Type B pancreatic cell (in vitro differentiated cells): ENCODE measurements around the gene NUP133. TPM values are rescaled to one million over a fixed set of nuclear protein-coding genes. Genes with fewer than 3 reads are reported as not detected.

Experiments
- DNase-seq: peaks from one replicate; pipeline ENCODE4 v3.0.0; 2021; ENCODE audit warnings: mixed read lengths; ENCODE audit not compliant: unreplicated experiment; ENCODE audit errors: extremely low spot score
- H3K27ac Mint-ChIP-seq: 2 replicates; pipeline ENCODE4 v1.8.0; 2021; ENCODE audit warnings: mild to moderate bottlenecking, mixed read lengths
- H3K27me3 Mint-ChIP-seq: 2 replicates; pipeline ENCODE4 v1.8.0; 2021; ENCODE audit warnings: mixed read lengths
- H3K36me3 Mint-ChIP-seq: 2 replicates; pipeline ENCODE4 v1.8.0; 2021; ENCODE audit warnings: mixed read lengths
- H3K4me1 Mint-ChIP-seq: one replicate; pipeline ENCODE4 v1.8.0; 2021; ENCODE audit warnings: mixed read lengths; ENCODE audit not compliant: unreplicated experiment
- H3K4me3 Mint-ChIP-seq: 2 replicates; pipeline ENCODE4 v1.8.0; 2021; ENCODE audit warnings: mild to moderate bottlenecking, mixed read lengths
- H3K9me3 Mint-ChIP-seq: 2 replicates; pipeline ENCODE4 v1.8.0; 2021; ENCODE audit warnings: mixed read lengths
- total RNA-seq: library from RNA; stranded (reverse); gene quantifications from 2 replicates; pipeline ENCODE4 v1.2.1, GENCODE V29; 2021; ENCODE audit warnings: low replicate concordance
- TF ChIP-seq, protein P1 (sequence below): fragments of 200-600 bp; sonication (generic); conservative IDR thresholded peaks from 2 replicates; pipeline ENCODE4 v1.5.0; 2021; ENCODE audit warnings: antibody characterized with exemption, mild to moderate bottlenecking

The NUP133 gene
- total RNA-seq, 1 donor from 2014 or later: 53.9 TPM

DNA sequence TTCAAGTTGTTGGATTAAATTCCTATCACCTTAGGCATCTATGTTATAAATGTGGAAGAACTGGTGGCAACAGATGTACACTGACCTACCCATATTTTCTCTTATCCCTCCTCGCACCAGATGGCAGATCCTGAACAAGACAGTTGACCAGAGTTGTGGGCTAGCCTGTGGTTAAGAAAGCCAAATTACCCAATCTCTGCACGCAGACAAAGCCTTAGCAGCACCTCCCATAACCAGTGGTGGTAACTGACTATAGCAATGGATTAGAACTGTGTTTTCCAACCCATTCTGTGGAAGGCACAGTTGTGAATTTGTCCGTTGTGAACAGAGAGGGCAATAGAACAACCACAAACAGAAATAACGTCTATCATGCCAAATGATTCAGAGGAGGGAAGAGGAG is 29.8 kb upstream of the NUP133 start:
- H3K27me3 Mint-ChIP-seq: no peaks in the 10 kb centered on the region
- H3K4me3 Mint-ChIP-seq: no peak overlapping the region
- TF ChIP-seq, protein P1, sequence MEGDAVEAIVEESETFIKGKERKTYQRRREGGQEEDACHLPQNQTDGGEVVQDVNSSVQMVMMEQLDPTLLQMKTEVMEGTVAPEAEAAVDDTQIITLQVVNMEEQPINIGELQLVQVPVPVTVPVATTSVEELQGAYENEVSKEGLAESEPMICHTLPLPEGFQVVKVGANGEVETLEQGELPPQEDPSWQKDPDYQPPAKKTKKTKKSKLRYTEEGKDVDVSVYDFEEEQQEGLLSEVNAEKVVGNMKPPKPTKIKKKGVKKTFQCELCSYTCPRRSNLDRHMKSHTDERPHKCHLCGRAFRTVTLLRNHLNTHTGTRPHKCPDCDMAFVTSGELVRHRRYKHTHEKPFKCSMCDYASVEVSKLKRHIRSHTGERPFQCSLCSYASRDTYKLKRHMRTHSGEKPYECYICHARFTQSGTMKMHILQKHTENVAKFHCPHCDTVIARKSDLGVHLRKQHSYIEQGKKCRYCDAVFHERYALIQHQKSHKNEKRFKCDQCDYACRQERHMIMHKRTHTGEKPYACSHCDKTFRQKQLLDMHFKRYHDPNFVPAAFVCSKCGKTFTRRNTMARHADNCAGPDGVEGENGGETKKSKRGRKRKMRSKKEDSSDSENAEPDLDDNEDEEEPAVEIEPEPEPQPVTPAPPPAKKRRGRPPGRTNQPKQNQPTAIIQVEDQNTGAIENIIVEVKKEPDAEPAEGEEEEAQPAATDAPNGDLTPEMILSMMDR: no peak
- no peaks in the 10 kb centered on the region for H3K4me1 Mint-ChIP-seq
- peaks cover 27% of the 10 kb centered on the region for H3K36me3 Mint-ChIP-seq
- DNase-seq: no peak
- no peak overlapping the region for H3K27ac Mint-ChIP-seq
- H3K9me3 Mint-ChIP-seq: no peaks in the 10 kb centered on the region

DNA sequence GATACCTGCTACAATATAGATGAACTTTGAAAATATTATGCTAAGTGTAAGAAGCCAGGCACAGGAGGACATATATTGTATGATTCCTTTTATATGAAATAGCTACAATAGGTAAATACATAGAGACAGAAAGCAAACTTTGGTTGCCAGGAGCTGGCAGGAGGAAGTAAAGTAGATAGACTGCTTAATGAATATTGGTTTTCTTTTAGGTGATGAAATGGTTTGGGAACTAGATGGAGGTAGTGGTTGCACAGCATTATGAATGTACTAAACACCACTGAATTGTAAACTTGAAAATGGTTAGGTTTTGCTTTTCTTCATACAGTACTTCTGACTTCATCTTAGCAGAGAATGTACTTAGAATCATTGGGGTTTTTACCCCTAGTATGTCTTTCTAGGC is 28.8 kb upstream of the NUP133 start:
- TF ChIP-seq, protein P1: no peak
- H3K4me3 Mint-ChIP-seq: no peak overlapping the region
- no peaks in the 10 kb centered on the region for H3K27me3 Mint-ChIP-seq
- no peak overlapping the region for H3K27ac Mint-ChIP-seq
- H3K9me3 Mint-ChIP-seq: no peaks in the 10 kb centered on the region
- no peak for DNase-seq
- H3K36me3 Mint-ChIP-seq: peaks cover 27% of the 10 kb centered on the region
- no peaks in the 10 kb centered on the region for H3K4me1 Mint-ChIP-seq

DNA sequence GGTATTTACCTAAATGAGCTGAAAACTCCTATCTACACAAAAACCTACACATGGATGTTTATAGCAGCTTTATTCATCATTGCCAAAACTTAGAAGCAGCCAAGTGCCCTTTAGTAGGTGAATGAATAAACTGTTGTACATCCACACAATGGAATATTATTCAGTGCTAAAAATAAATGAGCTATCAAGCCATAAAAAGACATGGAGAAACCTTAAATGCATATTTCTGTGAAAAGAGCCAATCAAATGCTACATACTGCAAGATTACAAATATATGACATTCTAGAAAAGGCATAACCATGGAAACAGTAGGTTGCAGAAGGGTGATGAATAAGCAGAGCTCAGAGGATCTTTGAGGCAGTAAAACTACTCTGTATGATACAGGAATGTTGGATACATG is 27.1 kb upstream of the NUP133 start:
- peaks cover 24% of the 10 kb centered on the region for H3K36me3 Mint-ChIP-seq
- TF ChIP-seq, protein P1: no peak
- no peaks in the 10 kb centered on the region for H3K4me1 Mint-ChIP-seq
- H3K4me3 Mint-ChIP-seq: no peak overlapping the region
- DNase-seq: no peak
- H3K27ac Mint-ChIP-seq: no peak overlapping the region
- H3K27me3 Mint-ChIP-seq: no peaks in the 10 kb centered on the region
- no peaks in the 10 kb centered on the region for H3K9me3 Mint-ChIP-seq

DNA sequence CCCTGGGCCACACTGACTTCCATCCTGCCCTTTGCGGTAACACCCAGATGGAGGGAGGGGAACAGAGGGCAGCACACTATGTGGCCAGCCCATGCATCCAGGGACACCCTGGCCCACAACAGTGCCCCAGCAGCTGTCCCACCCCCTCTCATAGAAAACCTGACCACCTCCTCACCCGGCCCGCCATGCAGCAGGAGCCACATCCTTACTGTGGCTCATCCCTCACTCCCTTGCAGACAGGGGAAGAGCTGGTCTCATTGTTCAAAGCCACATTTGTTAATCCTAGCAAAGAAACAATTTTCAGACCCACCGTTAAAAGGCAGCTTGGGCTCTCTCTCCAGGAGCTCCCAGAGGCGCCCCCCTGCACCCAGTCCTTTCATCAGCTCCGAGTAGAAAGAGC is 23.2 kb upstream of the NUP133 start:
- Mint-ChIP-seq H3K9me3 (no peaks in the 10 kb centered on the region), H3K4me3 (no peak overlapping the region), H3K27ac (no peak overlapping the region), H3K27me3 (no peaks in the 10 kb centered on the region), H3K4me1 (no peaks in the 10 kb centered on the region), H3K36me3 (peaks cover 26% of the 10 kb centered on the region)
- DNase-seq: no peak
- TF ChIP-seq, protein P1: no peak

DNA sequence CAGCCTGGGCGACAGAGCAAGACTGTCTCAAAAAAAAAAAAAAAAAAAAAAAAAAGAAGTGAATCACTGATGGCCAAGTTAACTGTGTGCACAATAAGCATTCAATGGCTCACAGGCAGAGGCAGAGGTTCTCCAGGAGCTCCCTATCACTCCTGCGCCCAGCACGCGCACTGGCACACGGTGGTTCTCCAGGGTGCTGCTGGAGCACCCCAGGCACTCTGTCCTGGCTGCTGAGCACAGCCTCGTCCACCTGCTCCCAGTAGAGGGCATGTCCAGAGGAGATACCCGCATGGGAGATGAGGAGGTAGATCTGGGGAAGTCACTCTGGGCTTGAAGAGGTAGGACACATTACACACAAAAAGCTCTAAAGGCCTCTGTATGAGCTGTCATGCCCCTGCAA is 21.5 kb upstream of the NUP133 start:
- H3K9me3 Mint-ChIP-seq: no peaks in the 10 kb centered on the region

More for the DNA sequence above, 21.5 kb upstream of the NUP133 start:
- H3K4me1 Mint-ChIP-seq: no peaks in the 10 kb centered on the region
- H3K4me3 Mint-ChIP-seq: no peak overlapping the region
- DNase-seq: no peak
- TF ChIP-seq, protein P1: no peak
- H3K27ac Mint-ChIP-seq: no peak overlapping the region
- peaks cover 29% of the 10 kb centered on the region for H3K36me3 Mint-ChIP-seq
- no peaks in the 10 kb centered on the region for H3K27me3 Mint-ChIP-seq
